Ishikawa (cell line): ENCODE data around the gene RALA.

Experiments
- CEBPB ChIP-seq: IDR thresholded peaks from 2 replicates; pipeline ENCODE4 v1.6.1; 2012
- CREB1 ChIP-seq: IDR thresholded peaks from 2 replicates; pipeline ENCODE4 v1.6.1; 2012; ENCODE audit warnings: low read depth
- EGR1 ChIP-seq: IDR thresholded peaks from 2 replicates; pipeline ENCODE4 v1.6.1; 2012
- EP300 ChIP-seq: IDR thresholded peaks from 2 replicates; pipeline ENCODE4 v1.6.1; 2012; ENCODE audit warnings: borderline replicate concordance
- FOXM1 ChIP-seq: IDR thresholded peaks from 2 replicates; pipeline ENCODE4 v1.6.1; 2012; ENCODE audit warnings: low read depth, borderline replicate concordance
- NFIC ChIP-seq: IDR thresholded peaks from 2 replicates; pipeline ENCODE4 v1.6.1; 2012
- TAF1 ChIP-seq: IDR thresholded peaks from 2 replicates; pipeline ENCODE4 v1.6.1; 2012; ENCODE audit warnings: low read depth, mild to moderate bottlenecking
- TCF12 ChIP-seq: IDR thresholded peaks from 2 replicates; pipeline ENCODE4 v1.6.1; 2012; ENCODE audit warnings: low read depth
- TEAD4 ChIP-seq: IDR thresholded peaks from 2 replicates; pipeline ENCODE4 v1.6.1; 2012
- USF1 ChIP-seq: IDR thresholded peaks from 2 replicates; pipeline ENCODE4 v1.6.1; 2012
- TF ChIP-seq, protein P1 (sequence below): IDR thresholded peaks from 2 replicates; pipeline ENCODE4 v1.6.1; 2012
- TF ChIP-seq, protein P2 (sequence below): IDR thresholded peaks from 2 replicates; pipeline ENCODE4 v1.6.1; 2012; ENCODE audit warnings: low read depth, mild to moderate bottlenecking

DNA sequence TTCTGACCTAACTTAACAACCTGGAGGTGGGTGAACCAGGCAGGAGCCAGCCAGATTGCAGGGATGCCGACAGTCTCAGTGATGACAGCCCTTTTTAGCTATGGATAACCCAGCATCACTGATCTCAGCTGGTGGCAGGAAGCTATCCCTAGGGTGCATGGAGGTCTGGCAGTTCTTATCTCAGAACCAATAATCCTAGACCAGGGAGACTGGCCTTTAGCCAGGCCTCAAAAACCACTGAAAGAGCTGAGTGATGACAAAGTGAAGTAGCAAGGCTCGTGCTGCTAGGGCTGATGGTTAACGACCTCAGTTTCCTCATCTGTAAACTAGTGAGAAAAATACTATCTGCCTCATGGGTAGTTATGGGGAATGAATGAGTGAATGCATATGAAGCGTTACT, 112.5 kb downstream of the RALA start:
- TF ChIP-seq USF1 = no peak
- TF ChIP-seq, protein P1, sequence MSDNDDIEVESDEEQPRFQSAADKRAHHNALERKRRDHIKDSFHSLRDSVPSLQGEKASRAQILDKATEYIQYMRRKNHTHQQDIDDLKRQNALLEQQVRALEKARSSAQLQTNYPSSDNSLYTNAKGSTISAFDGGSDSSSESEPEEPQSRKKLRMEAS = no peak
- no peak for TF ChIP-seq TAF1
- TF ChIP-seq NFIC = no peak
- TF ChIP-seq CREB1 = no peak
- TF ChIP-seq CEBPB = no peak
- TF ChIP-seq EGR1 = no peak
- no peak for TF ChIP-seq TEAD4
- TF ChIP-seq FOXM1 = no peak
- no peak for TF ChIP-seq EP300
- TF ChIP-seq, protein P2, sequence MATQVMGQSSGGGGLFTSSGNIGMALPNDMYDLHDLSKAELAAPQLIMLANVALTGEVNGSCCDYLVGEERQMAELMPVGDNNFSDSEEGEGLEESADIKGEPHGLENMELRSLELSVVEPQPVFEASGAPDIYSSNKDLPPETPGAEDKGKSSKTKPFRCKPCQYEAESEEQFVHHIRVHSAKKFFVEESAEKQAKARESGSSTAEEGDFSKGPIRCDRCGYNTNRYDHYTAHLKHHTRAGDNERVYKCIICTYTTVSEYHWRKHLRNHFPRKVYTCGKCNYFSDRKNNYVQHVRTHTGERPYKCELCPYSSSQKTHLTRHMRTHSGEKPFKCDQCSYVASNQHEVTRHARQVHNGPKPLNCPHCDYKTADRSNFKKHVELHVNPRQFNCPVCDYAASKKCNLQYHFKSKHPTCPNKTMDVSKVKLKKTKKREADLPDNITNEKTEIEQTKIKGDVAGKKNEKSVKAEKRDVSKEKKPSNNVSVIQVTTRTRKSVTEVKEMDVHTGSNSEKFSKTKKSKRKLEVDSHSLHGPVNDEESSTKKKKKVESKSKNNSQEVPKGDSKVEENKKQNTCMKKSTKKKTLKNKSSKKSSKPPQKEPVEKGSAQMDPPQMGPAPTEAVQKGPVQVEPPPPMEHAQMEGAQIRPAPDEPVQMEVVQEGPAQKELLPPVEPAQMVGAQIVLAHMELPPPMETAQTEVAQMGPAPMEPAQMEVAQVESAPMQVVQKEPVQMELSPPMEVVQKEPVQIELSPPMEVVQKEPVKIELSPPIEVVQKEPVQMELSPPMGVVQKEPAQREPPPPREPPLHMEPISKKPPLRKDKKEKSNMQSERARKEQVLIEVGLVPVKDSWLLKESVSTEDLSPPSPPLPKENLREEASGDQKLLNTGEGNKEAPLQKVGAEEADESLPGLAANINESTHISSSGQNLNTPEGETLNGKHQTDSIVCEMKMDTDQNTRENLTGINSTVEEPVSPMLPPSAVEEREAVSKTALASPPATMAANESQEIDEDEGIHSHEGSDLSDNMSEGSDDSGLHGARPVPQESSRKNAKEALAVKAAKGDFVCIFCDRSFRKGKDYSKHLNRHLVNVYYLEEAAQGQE = no peak
- no peak for TF ChIP-seq TCF12
